ENCODE results near the gene FNDC3B.
A peak's percentile ranks its signal among the peaks of the same experiment; 100 is the strongest.
"Not testable (repeated sequence)": the region's sequence is repeated elsewhere in the genome, so short reads cannot be mapped to it uniquely, and the experiment has no call there.

FNDC3B gene

DNA sequence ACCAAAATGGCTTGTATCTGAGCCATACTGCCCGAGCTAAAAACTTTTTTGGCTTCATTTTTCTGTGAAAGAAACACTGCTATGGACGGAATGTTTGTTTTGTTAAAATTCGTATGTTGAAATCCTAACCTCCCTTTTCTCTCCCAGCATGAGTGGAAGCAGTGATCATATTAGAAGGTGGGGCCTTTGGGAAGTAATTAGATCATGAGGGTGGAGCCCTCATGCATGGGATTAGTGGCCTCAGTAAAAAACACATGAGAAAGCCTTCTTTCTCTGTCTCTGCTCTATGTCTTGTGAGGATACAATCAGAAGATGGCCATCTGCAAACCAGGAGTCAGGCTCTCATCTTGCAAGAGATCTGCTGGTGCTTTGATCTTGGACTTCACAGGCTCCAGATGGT, 7.4 kb upstream of the FNDC3B start:
- no peak for DNase-seq (ENCODE audit: low spot score)

- DNase-seq (ENCODE audit: low spot score): no peak
Measured at GRCh38 chr3:172033396-172033795, 6.0 kb upstream of the FNDC3B start.

GRCh38 chr3:172034786-172035685, 4.3 kb upstream of the FNDC3B start:
- DNase-seq (ENCODE audit: low spot score): peak; percentile 30

GRCh38 chr3:172036541-172037215, 2.7 kb upstream of the FNDC3B start:
- no peak for DNase-seq (ENCODE audit: low spot score)

DNA sequence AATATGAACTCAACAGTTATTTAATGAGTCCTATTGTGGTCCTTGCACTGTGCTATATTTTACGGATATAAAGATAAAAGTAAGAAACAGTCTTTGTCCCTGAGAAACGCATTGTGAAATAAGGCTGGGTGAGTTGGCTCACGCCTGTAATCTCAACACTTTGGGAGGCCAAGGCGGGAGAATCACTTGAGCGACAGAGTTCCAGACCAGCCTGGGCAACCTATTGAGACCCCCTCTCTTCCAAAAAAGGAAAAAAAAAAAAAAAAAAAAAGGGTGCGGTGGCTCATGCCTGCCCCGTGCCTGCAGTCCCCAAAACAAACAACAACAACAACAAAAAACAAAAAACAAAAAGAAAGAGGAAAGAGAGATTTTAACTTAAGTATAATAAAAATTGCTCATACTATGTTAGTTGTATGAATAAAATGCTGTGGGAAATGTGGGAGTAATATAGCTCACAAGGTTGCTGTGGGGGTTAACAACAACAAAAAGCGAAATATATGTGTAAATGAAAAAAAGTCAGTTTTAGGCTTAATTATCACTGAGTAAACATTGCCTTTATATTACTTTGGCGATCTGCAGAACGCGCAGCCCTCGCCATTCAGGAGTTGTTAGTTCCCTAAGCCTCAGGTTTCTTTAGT, 461 bp upstream of the FNDC3B start:
- DNase-seq (ENCODE audit: low spot score): no peak

GRCh38 chr3:172040078-172040980, 951 bp downstream of the FNDC3B start:
- DNase-seq (ENCODE audit: low spot score): peak; percentile 36

- no peak for DNase-seq (ENCODE audit: low spot score)
Measured at GRCh38 chr3:172040981-172041963, 1.9 kb downstream of the FNDC3B start.

GRCh38 chr3:172042136-172042662, 2.8 kb downstream of the FNDC3B start:
- DNase-seq (ENCODE audit: low spot score): no peak

DNA sequence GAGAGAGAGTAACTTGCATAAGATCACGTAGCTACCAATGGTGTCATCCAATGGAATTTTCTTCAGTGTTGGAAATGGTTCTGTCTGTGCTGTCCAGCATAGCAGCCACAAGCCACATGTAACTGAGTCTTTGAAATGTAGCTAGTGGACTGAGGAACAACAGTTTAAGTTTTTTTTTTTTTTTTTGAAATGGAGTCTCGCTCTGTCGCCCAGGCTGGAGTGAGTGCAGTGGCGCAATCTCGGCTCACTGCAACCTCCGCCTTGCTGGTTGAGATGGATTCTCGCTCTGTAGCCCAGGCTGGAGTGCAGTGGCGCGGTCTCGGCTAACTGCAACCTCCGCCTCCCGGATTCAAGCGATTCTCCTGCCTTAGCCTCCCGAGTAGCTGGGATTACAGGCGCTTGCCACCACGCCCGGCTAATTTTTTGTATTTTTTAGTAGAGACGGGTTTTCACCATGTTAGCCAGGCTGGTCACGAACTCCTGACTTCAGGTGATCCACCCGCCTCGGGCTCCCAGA, 3.3 kb downstream of the FNDC3B start:
- DNase-seq (ENCODE audit: low spot score): not testable (repeated sequence)

DNA sequence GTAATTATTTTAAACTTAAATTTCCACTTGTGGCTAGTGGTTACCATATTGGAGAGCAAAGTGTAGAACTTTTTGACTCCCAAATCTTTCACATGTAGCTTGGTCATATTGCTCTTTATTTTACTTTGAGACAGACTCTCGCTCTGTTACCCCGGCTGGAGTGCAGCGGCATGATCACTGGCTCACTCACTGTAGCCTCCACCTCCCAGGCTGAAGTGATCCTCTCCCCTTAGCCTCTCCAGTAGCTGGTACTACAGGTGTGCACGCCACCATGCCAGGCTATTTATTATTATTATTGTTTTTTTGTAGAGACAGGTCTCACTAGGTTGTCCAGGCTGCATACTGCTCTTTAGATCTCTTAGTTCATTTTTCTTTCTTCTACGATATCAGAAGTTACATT, 3.9 kb downstream of the FNDC3B start:
- DNase-seq (ENCODE audit: low spot score): no peak

DNA sequence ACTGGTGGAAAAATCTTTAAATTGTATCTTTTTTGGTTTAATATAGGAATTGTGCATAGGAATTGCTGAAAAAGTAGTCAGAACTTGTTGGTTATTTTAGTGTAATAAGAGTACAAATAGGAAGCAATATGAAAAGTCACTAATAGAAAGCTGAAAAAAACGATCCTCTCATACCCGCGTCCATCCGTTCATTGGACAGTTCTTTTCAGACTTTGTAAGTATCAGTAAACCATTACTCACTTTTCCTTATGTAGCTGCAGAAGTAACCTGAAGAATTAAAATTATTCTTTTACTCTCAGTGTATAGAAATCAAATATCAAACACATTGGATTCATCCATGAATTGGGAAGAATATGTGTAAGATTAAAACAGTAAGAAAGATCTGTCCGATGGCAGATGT, 4.4 kb downstream of the FNDC3B start:
- DNase-seq (ENCODE audit: low spot score): no peak

- DNase-seq (ENCODE audit: low spot score): no peak
Measured at GRCh38 chr3:172044833-172045585, 5.6 kb downstream of the FNDC3B start.

DNA sequence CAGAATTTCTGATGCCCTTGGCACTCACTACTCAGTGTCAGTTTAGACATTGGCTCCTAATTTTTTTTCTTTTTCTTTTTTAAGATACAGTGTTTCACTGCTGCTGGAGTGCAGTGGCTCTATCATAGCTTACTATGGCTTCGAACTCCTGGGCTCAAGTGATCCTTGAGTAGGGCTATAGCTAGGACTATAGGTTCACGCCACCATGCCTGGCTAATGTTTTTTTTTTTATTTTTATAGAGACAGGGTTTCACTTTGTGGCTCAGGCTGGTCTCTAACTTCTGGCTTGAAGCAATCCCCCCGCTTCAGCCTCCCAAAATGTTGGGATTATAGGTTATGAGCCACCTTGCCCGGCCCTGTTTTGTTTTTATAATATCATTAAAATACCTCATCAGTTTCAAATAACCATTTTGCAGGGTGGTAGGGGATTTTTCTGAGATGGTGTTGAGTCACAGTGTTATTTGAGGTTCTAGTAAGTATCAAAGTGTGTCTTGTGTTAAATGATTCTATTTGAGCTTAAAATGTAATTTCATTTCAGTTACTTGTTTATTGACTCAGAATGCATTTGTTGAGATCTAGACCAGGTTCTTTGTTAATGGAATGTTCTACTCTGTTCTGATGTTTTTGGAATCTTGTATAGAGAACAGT, 7.0 kb downstream of the FNDC3B start:
- no peak for DNase-seq (ENCODE audit: low spot score)

- no peak for DNase-seq (ENCODE audit: low spot score)
Measured at GRCh38 chr3:172047567-172048115, 8.3 kb downstream of the FNDC3B start.

DNA sequence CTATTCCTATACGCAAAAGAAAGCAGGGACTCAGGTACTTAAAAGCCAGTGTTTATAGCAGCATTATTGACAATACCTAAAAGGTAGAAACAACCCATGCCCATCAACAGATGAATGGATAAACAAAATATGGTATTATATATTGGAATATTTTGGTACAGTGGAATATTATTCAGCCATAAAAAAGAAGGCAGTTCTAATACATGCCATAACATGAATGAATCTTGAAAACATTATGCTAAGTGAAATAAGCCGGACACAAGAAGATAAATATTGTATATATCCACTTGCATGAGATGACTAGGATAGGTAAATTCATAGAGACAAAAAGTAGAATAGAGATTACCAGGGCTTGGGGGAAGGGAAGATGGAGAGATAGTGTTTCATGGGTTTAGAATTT, 9.2 kb downstream of the FNDC3B start:
- no peak for DNase-seq (ENCODE audit: low spot score)

DNA sequence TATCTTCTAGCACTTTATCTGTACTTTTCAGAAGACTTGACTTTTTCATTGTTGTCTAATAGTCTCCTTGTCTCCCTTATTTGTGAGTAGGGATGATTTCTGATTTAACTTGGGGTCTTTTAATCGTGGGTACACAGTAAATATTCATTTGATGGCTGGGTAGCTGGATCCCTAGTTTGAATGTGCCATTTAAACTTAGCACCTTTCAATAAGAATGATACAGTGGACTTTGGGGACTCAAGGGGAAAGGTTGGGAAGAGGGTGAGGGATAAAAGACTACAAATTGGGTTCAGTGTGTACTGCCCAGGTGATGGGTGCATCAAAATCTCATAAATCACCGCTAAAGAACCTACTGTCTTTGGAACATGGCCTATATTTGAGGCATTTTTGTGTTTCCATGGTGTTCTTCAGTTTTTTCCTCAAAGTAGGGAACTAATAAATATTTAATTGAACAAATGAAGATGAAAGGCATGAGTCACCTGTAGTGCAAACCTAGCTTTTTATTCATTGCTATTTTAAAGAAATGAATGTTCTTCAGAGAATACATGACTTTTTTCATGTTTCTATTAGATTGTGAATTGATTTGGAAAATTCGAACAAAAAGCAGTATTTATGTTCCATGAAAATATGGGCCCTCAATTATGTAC, 12.1 kb downstream of the FNDC3B start:
- no peak for DNase-seq (ENCODE audit: low spot score)

DNA sequence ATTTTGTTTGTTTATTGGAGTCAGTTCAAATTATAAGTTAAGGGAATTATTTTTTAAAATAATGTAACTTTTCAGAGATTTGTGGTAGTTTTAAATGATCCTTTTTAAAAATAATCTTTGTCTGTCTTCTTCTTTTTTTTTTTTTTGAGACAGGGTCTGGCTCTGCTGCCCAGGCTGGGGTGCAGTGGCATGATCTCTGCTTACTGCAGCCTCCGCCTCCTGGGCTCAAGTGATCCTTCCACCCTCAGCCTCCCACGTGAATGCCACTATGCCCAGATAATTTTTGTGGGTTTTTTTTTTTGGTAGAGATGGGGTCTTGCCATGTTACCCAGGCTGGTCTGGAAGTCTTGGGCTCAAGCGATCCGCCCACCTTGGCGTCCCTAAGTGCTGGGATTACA, 12.6 kb downstream of the FNDC3B start:
- DNase-seq (ENCODE audit: low spot score): no peak

- no peak for DNase-seq (ENCODE audit: low spot score)
Measured at GRCh38 chr3:172052405-172052804, 13.0 kb downstream of the FNDC3B start.

All from cerebellar cortex (tissue), 1 donor.